T-cell (primary cell): ENCODE results near the gene LMOD1. TPM values are rescaled to one million over a fixed set of nuclear protein-coding genes. Genes with fewer than 3 reads are reported as not detected.
"Not testable (repeated sequence)": the region's sequence is repeated elsewhere in the genome, so short reads cannot be mapped to it uniquely, and the experiment has no call there.

ENCODE experiments used
- ATAC-seq, 4 experiments: fragments of 200-7000 bp in 3 of 4; fragments of 150-1000 bp in 1 of 4; cut with Tn5 transposase; replicated peaks in 1 of 4; 1 replicate in 3 of 4; 2 replicates in 1 of 4; pipeline ENCODE4 v1.10.0; 2021; ENCODE audit warnings: moderate library complexity in 3 of 4, mild to moderate bottlenecking in 2 of 4, moderate number of reproducible peaks in 1 of 4
- CTCF ChIA-PET, 2 donors: fragments of 300-600 bp; sonication (Branson Sonifier 250); formaldehyde crosslinking; loops; one replicate each; lab custom pipeline; 2022; ENCODE audit warnings: antibody characterized with exemption in 2 of 2; lab: Charles Lee
- POLR2A ChIA-PET, 2 donors: fragments of 300-600 bp; sonication (Branson Sonifier 250); formaldehyde crosslinking; loops; one replicate each; lab custom pipeline; 2022; ENCODE audit warnings: antibody characterized with exemption in 2 of 2; lab: Charles Lee
- DNase-seq, 35 experiments: peaks; one replicate each; pipeline versions ENCODE4 v3.0.0 to v3.0.0-alpha.2; 2013 to 2023
- H3K27ac ChIP-seq: one replicate; pipeline ENCODE4 v1.5.1; 2013; ENCODE audit warnings: low read length
- H3K27me3 ChIP-seq, 2 experiments: replicated peaks in 1 of 2; 1 replicate in 1 of 2; 2 replicates in 1 of 2; pipeline versions ENCODE4 v1.6.1 to v1.7.0; 2013; ENCODE audit warnings: low read length in 1 of 2, mixed read lengths in 1 of 2; ENCODE audit not compliant: control insufficient read depth in 2 of 2, insufficient read depth in 2 of 2; ENCODE audit errors: extremely low read depth in 1 of 2
- H3K36me3 ChIP-seq, 2 donors: 1 replicate in 1 of 2; 2 replicates in 1 of 2; pipeline versions ENCODE4 v1.6.1 to v1.7.0; 2013; ENCODE audit warnings: low read length in 1 of 2; ENCODE audit not compliant: control insufficient read depth in 2 of 2, insufficient read depth in 1 of 2; ENCODE audit errors: extremely low read depth in 1 of 2
- H3K4me1 ChIP-seq, 2 experiments: 1 replicate in 1 of 2; 2 replicates in 1 of 2; pipeline versions ENCODE4 v1.6.1 to v1.7.0; 2013; ENCODE audit warnings: low read length in 2 of 2, mixed read lengths in 1 of 2; ENCODE audit not compliant: insufficient read depth in 2 of 2, control insufficient read depth in 1 of 2; ENCODE audit errors: extremely low read depth in 1 of 2
- H3K4me3 ChIP-seq, 2 donors: 1 replicate in 1 of 2; 2 replicates in 1 of 2; pipeline versions ENCODE4 v1.5.1 to v1.7.0; 2013; ENCODE audit warnings: mild to moderate bottlenecking in 2 of 2, low read length in 1 of 2, moderate library complexity in 1 of 2; ENCODE audit not compliant: control insufficient read depth in 1 of 2; ENCODE audit errors: extremely low read depth in 1 of 2
- H3K9me3 ChIP-seq: 2 replicates; pipeline ENCODE4 v1.7.0; 2013
- H3K27ac Mint-ChIP-seq, 2 donors: one replicate each; pipeline ENCODE4 v1.8.0; 2020 to 2021; ENCODE audit warnings: mild to moderate bottlenecking in 2 of 2, mixed read lengths in 2 of 2
- H3K27me3 Mint-ChIP-seq, 2 donors: one replicate each; pipeline ENCODE4 v1.8.0; 2021 to 2022; ENCODE audit warnings: mixed read lengths in 2 of 2
- H3K36me3 Mint-ChIP-seq: one replicate; pipeline ENCODE4 v1.8.0; 2021; ENCODE audit warnings: mixed read lengths
- H3K4me1 Mint-ChIP-seq, 3 donors: one replicate each; pipeline ENCODE4 v1.8.0; 2020 to 2022; ENCODE audit warnings: mixed read lengths in 3 of 3, mild to moderate bottlenecking in 1 of 3
- H3K4me3 Mint-ChIP-seq, 3 donors: one replicate each; pipeline ENCODE4 v1.8.0; 2020 to 2022; ENCODE audit warnings: mild to moderate bottlenecking in 3 of 3, mixed read lengths in 3 of 3, moderate library complexity in 3 of 3
- H3K9me3 Mint-ChIP-seq, 3 donors: one replicate each; pipeline ENCODE4 v1.8.0; 2020 to 2022; ENCODE audit warnings: mixed read lengths in 3 of 3
- WGBS: methylation state at CpG from one replicate; pipeline ENCODE4 v1.1.5; 2013; ENCODE audit warnings: missing lambda C conversion rate; ENCODE audit not compliant: insufficient coverage; 5-methylcytosine and 5-hydroxymethylcytosine counted together
- total RNA-seq, 35 experiments: library from RNA in 6 of 35; stranded (reverse) in 6 of 35; fragments of 120-200 nt in 1 of 35; gene quantifications; one replicate each; pipeline versions ENCODE4 v1.2.1 to v1.2.4 and lab custom pipeline; 2013 to 2026

The LMOD1 gene
- total RNA-seq, 5 donors from 2014 or later (not counting 1 experiment from before 2014, with no cell fraction given): 0.10 to 0.29 (median 0.16) TPM; not detected in 2

DNA sequence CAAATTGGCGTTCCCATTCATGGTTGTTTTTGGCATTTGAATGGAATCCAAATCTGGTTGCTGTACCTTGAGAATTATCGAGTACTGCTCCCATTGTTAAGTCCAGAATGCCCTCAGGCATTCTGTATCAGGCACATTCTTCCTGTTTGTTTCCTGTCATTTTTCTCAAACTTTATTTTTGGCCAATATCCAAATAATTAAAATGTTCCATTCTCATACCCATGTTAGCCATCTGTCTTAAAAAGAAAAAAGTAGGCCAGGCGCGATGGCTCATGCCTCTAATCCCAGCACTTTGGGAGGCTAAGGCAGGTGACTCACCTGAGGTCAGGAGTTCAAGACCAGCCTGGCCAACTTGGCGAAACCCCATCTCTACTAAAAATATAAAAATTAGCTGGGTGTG lies 86.9 kb downstream of the LMOD1 start:
- H3K4me3 ChIP-seq: no peak overlapping the region
- H3K27me3 Mint-ChIP-seq: no peaks in the 10 kb centered on the region
- ChIA-PET POLR2A (no interaction called here), CTCF (interaction anchor here in 1 of 2 donors (0.6 kb wide), 1 partner anchor 148 kb away, joined by 4 read pairs; no protein-coding TSS in a partner anchor)
- H3K27me3 ChIP-seq: no peaks in the 10 kb centered on the region
- no peak overlapping the region for H3K27ac ChIP-seq
- no peaks in the 10 kb centered on the region for H3K4me1 Mint-ChIP-seq
- H3K36me3 Mint-ChIP-seq: peaks cover 64% of the 10 kb centered on the region
- no peak overlapping the region for H3K4me3 Mint-ChIP-seq
- no peaks in the 10 kb centered on the region for H3K4me1 ChIP-seq
- DNase-seq (no peak), ATAC-seq (no peak)
- no peaks in the 10 kb centered on the region for H3K9me3 ChIP-seq
- H3K27ac Mint-ChIP-seq: no peak overlapping the region
- peaks cover 4 to 68% of the 10 kb centered on the region in 2 donors for H3K36me3 ChIP-seq
- no peaks in the 10 kb centered on the region for H3K9me3 Mint-ChIP-seq
- WGBS: 100% methylated on average over 2 of the region's 5 CpGs

DNA sequence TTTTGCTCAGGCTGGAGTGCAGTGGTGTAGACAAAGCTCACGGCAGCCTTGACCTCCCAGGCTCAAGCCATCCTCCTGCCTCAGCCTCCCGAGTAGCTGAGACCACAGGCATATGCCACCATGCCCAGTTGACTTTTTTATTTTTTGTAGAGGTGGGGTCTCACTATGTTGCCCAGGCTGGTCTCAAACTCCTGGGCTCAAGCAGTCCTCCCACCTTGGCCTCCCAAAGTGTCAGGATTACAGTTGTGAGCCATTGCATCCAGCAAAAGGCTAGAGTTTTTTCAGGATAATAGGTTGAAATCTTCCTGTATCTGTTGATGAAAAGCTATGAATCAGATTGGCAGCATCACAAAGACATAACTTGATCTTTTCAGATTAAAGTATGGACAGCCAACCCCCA lies 89.6 kb downstream of the LMOD1 start:
- H3K9me3 Mint-ChIP-seq, H3K27ac Mint-ChIP-seq, DNase-seq, POLR2A ChIA-PET, H3K4me1 Mint-ChIP-seq, ATAC-seq, H3K27me3 Mint-ChIP-seq, H3K27me3 ChIP-seq, CTCF ChIA-PET, H3K4me3 Mint-ChIP-seq, H3K9me3 ChIP-seq, H3K4me1 ChIP-seq, H3K27ac ChIP-seq, H3K4me3 ChIP-seq: not testable (repeated sequence)
- H3K36me3 Mint-ChIP-seq: peaks cover 69% of the 10 kb centered on the region
- peaks cover 19 to 87% of the 10 kb centered on the region in 2 donors for H3K36me3 ChIP-seq
- no CpG with 5 or more reads among the region's 2 CpGs for WGBS

DNA sequence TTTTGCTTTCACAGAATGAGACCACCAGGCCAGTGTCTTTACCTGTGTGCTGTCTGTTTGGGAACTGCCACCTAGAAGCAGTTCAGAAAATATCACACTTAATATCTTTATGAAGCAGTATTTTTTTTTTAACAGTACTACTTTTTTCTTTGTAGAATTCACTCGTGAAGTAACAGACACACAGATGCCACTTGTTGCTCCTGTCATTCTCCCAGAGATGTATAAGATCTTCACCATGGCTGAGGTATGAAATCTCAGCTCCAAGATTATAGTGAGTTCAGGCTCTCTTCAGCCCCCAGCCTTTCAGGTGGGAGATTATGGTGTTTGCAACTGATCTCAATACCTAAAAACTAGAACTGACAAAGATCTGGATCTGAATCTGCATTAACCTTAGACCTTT lies 94.4 kb downstream of the LMOD1 start:
- Mint-ChIP-seq H3K27ac (no peak overlapping the region), H3K36me3 (peaks cover 64% of the 10 kb centered on the region), H3K9me3 (no peaks in the 10 kb centered on the region), H3K4me3 (no peak overlapping the region), H3K4me1 (peaks cover 0 to 2% (median 0%) of the 10 kb centered on the region in 3 donors), H3K27me3 (no peaks in the 10 kb centered on the region)
- H3K36me3 ChIP-seq: peaks cover 15 to 93% of the 10 kb centered on the region in 2 donors
- no peaks in the 10 kb centered on the region for H3K27me3 ChIP-seq
- no peak overlapping the region for H3K4me3 ChIP-seq
- H3K27ac ChIP-seq: no peak overlapping the region
- H3K4me1 ChIP-seq: no peaks in the 10 kb centered on the region
- DNase-seq (no peak), ATAC-seq (no peak)
- CTCF ChIA-PET: interaction anchor here (0.6 kb wide), 2 partner anchors 16 to 148 kb away, joined by 3 read pairs; no protein-coding TSS in a partner anchor
- H3K9me3 ChIP-seq: no peaks in the 10 kb centered on the region
- POLR2A ChIA-PET: no interaction called here
- no CpG with 5 or more reads among the region's 1 CpG for WGBS

DNA sequence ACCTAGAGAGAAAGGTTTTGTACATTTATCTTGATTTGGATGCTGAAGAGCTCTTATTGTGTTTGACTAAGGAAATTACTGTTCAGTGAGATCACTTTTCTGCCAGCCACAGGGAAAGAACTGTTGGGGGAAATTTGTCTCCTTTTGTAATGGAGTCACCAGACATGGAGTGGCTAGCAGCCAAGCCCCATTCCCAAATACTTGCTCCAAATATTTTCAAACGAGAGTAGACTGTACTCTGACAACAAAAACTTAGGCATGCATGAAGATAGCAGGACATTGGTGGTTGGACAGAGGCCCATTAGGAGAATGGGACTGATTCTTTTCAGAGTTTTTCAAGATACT lies 96.3 kb downstream of the LMOD1 start:
- DNase-seq: no peak
- no CpG with 5 or more reads among the region's 1 CpG for WGBS
- no peaks in the 10 kb centered on the region for H3K9me3 Mint-ChIP-seq
- no peaks in the 10 kb centered on the region for H3K27me3 ChIP-seq
- no peak overlapping the region for H3K27ac Mint-ChIP-seq
- no peaks in the 10 kb centered on the region for H3K9me3 ChIP-seq
- H3K4me1 Mint-ChIP-seq: peaks cover 5 to 8% (median 6%) of the 10 kb centered on the region in 3 donors
- H3K4me3 ChIP-seq: no peak overlapping the region
- H3K4me1 ChIP-seq: no peaks in the 10 kb centered on the region
- no peak overlapping the region for H3K4me3 Mint-ChIP-seq
- peaks cover 19 to 74% of the 10 kb centered on the region in 2 donors for H3K36me3 ChIP-seq
- CTCF ChIA-PET: no interaction called here
- no peak overlapping the region for H3K27ac ChIP-seq
- ATAC-seq: no peak
- H3K27me3 Mint-ChIP-seq: no peaks in the 10 kb centered on the region
- H3K36me3 Mint-ChIP-seq: peaks cover 50% of the 10 kb centered on the region
- POLR2A ChIA-PET: no interaction called here

DNA sequence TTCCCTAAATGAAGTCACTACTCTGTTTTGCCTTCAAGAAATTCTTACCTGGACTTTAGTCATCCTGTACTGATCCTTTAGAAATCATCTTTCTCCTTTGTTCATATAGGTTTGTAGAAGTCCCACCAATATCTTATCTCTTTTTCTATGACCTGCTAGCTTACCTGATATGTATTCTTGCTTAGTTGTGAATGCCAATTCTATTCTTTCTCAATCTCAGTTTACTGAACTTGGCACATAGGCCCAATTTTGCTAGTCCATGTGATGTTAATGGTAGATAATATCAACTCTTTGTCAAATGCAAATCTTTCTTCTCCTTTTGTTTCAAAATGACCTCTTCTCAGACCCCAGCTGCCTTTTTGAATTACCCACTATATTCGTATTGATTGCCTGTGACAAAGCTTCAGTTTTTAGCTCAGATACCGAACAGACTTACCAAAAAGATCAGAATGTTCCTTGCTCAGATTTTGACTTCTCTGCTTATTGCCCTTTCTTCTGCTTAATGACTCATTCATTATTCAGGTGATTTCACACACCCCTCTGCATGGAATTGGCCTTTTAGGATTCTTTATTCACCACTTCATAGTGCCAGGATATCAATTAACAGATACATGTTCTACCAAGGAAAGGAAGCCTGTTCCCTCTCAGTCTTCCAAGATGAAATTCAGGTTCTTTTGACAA lies 96.8 kb downstream of the LMOD1 start:
- CTCF ChIA-PET: interaction anchor here in 1 of 2 donors (0.6 kb wide), 1 partner anchor 21 kb away, joined by 3 read pairs; the partner anchor contains the start of gene IPO9
- 97% methylated on average over 2 of the region's 2 CpGs for WGBS
- Mint-ChIP-seq H3K36me3 (peaks cover 44% of the 10 kb centered on the region), H3K27me3 (no peaks in the 10 kb centered on the region), H3K4me3 (no peak overlapping the region), H3K27ac (no peak overlapping the region), H3K4me1 (peaks cover 6 to 9% (median 7%) of the 10 kb centered on the region in 3 donors), H3K9me3 (no peaks in the 10 kb centered on the region)
- H3K4me3 ChIP-seq: no peak overlapping the region
- H3K27ac ChIP-seq: no peak overlapping the region
- POLR2A ChIA-PET: interaction anchor here in 1 of 2 donors (0.5 kb wide), 1 partner anchor 9 kb away, joined by 12 read pairs; no protein-coding TSS in a partner anchor
- ATAC-seq (no peak), DNase-seq (no peak)
- H3K36me3 ChIP-seq: peaks cover 19 to 69% of the 10 kb centered on the region in 2 donors
- no peaks in the 10 kb centered on the region for H3K4me1 ChIP-seq
- no peaks in the 10 kb centered on the region for H3K9me3 ChIP-seq
- no peaks in the 10 kb centered on the region for H3K27me3 ChIP-seq

DNA sequence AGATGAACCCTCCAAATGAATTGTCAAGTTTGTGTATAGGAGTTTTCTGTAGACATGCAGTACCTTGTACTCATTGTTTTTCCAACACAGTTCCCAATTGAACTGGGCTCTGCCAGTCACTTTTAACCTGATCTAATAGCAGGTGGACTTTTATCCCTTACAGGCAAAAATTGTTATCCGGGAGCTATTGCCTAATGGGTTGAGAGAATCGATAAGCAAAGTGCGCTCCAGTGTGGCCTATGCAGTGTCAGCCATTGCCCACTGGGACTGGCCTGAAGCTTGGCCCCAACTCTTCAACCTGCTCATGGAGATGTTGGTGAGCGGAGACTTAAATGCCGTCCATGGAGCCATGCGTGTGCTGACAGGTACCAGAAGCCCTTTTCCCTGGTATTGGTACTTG lies 98.1 kb downstream of the LMOD1 start:
- DNase-seq (no peak), ATAC-seq (no peak)
- Histone ChIP-seq H3K36me3 (peaks cover 11 to 56% of the 10 kb centered on the region in 2 donors), H3K9me3 (no peaks in the 10 kb centered on the region), H3K27me3 (no peaks in the 10 kb centered on the region), H3K27ac (no peak overlapping the region), H3K4me3 (no peak overlapping the region), H3K4me1 (no peaks in the 10 kb centered on the region)
- Mint-ChIP-seq H3K27ac (no peak overlapping the region), H3K9me3 (no peaks in the 10 kb centered on the region), H3K4me1 (peaks cover 10 to 14% (median 12%) of the 10 kb centered on the region in 3 donors), H3K27me3 (no peaks in the 10 kb centered on the region), H3K36me3 (peaks cover 40% of the 10 kb centered on the region), H3K4me3 (no peak overlapping the region)
- CTCF ChIA-PET: interaction anchor here in 1 of 2 donors (0.6 to 0.7 kb wide), 2 partner anchors 12 to 461 kb away, joined by 3 to 4 read pairs; no protein-coding TSS in a partner anchor
- POLR2A ChIA-PET: no interaction called here
- 97% methylated on average over 4 of the region's 6 CpGs for WGBS
